Midbrain (tissue), 1 donor: ENCODE measurements around the gene ESPNL.
"Not testable (repeated sequence)": the region's sequence is repeated elsewhere in the genome, so short reads cannot be mapped to it uniquely, and the experiment has no call there.

ENCODE experiments used
- DNase-seq: peaks from one replicate; lab custom pipeline; 2025; lab: John Stamatoyannopoulos, UW

ESPNL gene

GRCh38 chr2:238100049-238100820 is at the start of gene ESPNL:
Gene ESPNL, plus strand, starts transcription at chr2:238100340. Its CDS starts 80 bp downstream, at chr2:238100420.
- no peak for DNase-seq

- DNase-seq = no peak
These were observed 46.9 kb upstream of the ESPNL start for GRCh38 chr2:238053191-238053776.

GRCh38 chr2:238055841-238056240 is 44.3 kb upstream of the ESPNL start:
- DNase-seq = no peak

- not testable (repeated sequence) for DNase-seq
These were observed 42.2 kb upstream of the ESPNL start for GRCh38 chr2:238057696-238058575.

- no peak for DNase-seq
These were observed 40.6 kb upstream of the ESPNL start for GRCh38 chr2:238059505-238059904.

GRCh38 chr2:238060096-238060541 is 40.0 kb upstream of the ESPNL start:
- no peak for DNase-seq

- DNase-seq = peak; percentile 99
These were observed 39.4 kb upstream of the ESPNL start, which contains the start of gene SCLY for GRCh38 chr2:238060542-238061314. Gene SCLY, plus strand, starts transcription at chr2:238061001. Its CDS starts 54 bp downstream, at chr2:238061055.

GRCh38 chr2:238061315-238062202 is 38.6 kb upstream of the ESPNL start:
- DNase-seq = no peak

- no peak for DNase-seq
These were observed 36.5 kb upstream of the ESPNL start for GRCh38 chr2:238063414-238064189.

- DNase-seq = no peak
These were observed 35.8 kb upstream of the ESPNL start for GRCh38 chr2:238064376-238064775.

GRCh38 chr2:238065071-238065846 is 34.9 kb upstream of the ESPNL start:
- no peak for DNase-seq

- no peak for DNase-seq
These were observed 33.9 kb upstream of the ESPNL start for GRCh38 chr2:238066218-238066617.

GRCh38 chr2:238066718-238067117 is 33.4 kb upstream of the ESPNL start:
- DNase-seq = not testable (repeated sequence)

- no peak for DNase-seq
These were observed 32.2 kb upstream of the ESPNL start for GRCh38 chr2:238067939-238068338.

GRCh38 chr2:238069021-238069709 is 31.0 kb upstream of the ESPNL start:
- DNase-seq = no peak

GRCh38 chr2:238069877-238070276 is 30.3 kb upstream of the ESPNL start:
- no peak for DNase-seq

GRCh38 chr2:238075397-238075796 is 24.7 kb upstream of the ESPNL start:
- no peak for DNase-seq

GRCh38 chr2:238077292-238077691 is 22.8 kb upstream of the ESPNL start:
- DNase-seq = no peak
